HepG2 (cell line): ENCODE results near the gene HNRNPF. TPM values are rescaled to one million over a fixed set of nuclear protein-coding genes. Genes with fewer than 3 reads are reported as not detected.

Experiments
- DRAP1 ChIP-seq: IDR thresholded peaks from 2 replicates; pipeline ENCODE4 v1.6.1; 2016; ENCODE audit warnings: missing genetic modification reagents, missing compliant biosample characterization
- FOXP1 ChIP-seq, 2 experiments: fragments of 450-650 bp in 1 of 2; IDR thresholded peaks; 2 replicates each; pipeline ENCODE4 v1.6.1; 2017 to 2018; ENCODE audit warnings: antibody characterized with exemption in 1 of 2
- HMGXB4 ChIP-seq, 2 experiments: sonication (generic) in 1 of 2; formaldehyde crosslinking in 1 of 2; IDR thresholded peaks; 2 replicates each; pipeline versions ENCODE4 v1.4.0 to v1.6.1; 2018 to 2020; ENCODE audit warnings: missing genetic modification reagents in 2 of 2, borderline replicate concordance in 1 of 2, low read depth in 1 of 2, mild to moderate bottlenecking in 1 of 2, missing biosample characterization in 1 of 2
- HOXA3 ChIP-seq: sonication (generic); formaldehyde crosslinking; IDR thresholded peaks from 2 replicates; pipeline ENCODE4 v1.5.0; 2020; ENCODE audit warnings: missing genetic modification reagents
- ISL2 ChIP-seq: sonication (generic); formaldehyde crosslinking; IDR thresholded peaks from 2 replicates; pipeline ENCODE4 v1.5.0; 2020; ENCODE audit warnings: missing genetic modification reagents
- MXI1 ChIP-seq: IDR thresholded peaks from 3 replicates; pipeline ENCODE4 v1.6.1; 2012; ENCODE audit warnings: low read depth, low read length, inconsistent platforms, borderline replicate concordance
- NONO ChIP-seq, 2 experiments: fragments of 450-650 bp in 1 of 2; sonication (generic) in 1 of 2; formaldehyde crosslinking in 1 of 2; IDR thresholded peaks in 1 of 2; conservative IDR thresholded peaks in 1 of 2; 2 replicates each; pipeline versions ENCODE4 v1.6.1 to v1.8.0; 2017 to 2022; ENCODE audit warnings: mild to moderate bottlenecking in 1 of 2, missing genetic modification reagents in 1 of 2, moderate library complexity in 1 of 2
- NR3C1 ChIP-seq: sonication (generic); formaldehyde crosslinking; IDR thresholded peaks from 2 replicates; pipeline ENCODE4 v1.4.0; 2020; ENCODE audit warnings: missing genetic modification reagents
- PLRG1 ChIP-seq: fragments of 450-650 bp; conservative IDR thresholded peaks from 2 replicates; pipeline ENCODE4 v1.6.1; 2016
- RBFOX2 ChIP-seq: fragments of 200-400 bp; formaldehyde crosslinking; IDR thresholded peaks from 2 replicates; pipeline ENCODE4 v1.6.1; 2017; ENCODE audit warnings: low read depth, mild to moderate bottlenecking, low read length
- REXO4 ChIP-seq: sonication (generic); formaldehyde crosslinking; IDR thresholded peaks from 2 replicates; pipeline ENCODE4 v1.8.0; 2022; ENCODE audit warnings: missing genetic modification reagents, mild to moderate bottlenecking, borderline replicate concordance
- SNAPC5 ChIP-seq: sonication (generic); formaldehyde crosslinking; IDR thresholded peaks from 2 replicates; pipeline ENCODE4 v1.8.1; 2023; ENCODE audit warnings: mild to moderate bottlenecking, missing genetic modification reagents, borderline replicate concordance
- ZBTB39 ChIP-seq: sonication (generic); formaldehyde crosslinking; IDR thresholded peaks from 2 replicates; pipeline ENCODE4 v1.5.0; 2020; ENCODE audit warnings: missing genetic modification reagents
- ZBTB44 ChIP-seq: sonication (generic); formaldehyde crosslinking; IDR thresholded peaks from 2 replicates; pipeline ENCODE4 v1.4.0; 2020; ENCODE audit warnings: missing genetic modification reagents
- ZGPAT ChIP-seq: IDR thresholded peaks from 2 replicates; pipeline ENCODE4 v1.6.1; 2016; ENCODE audit warnings: mild to moderate bottlenecking
- ZMYM2 ChIP-seq: sonication (generic); formaldehyde crosslinking; IDR thresholded peaks from 2 replicates; pipeline ENCODE4 v1.8.0; 2022; ENCODE audit warnings: mild to moderate bottlenecking, missing genetic modification reagents
- ZNF430 ChIP-seq: sonication (generic); formaldehyde crosslinking; IDR thresholded peaks from 2 replicates; pipeline ENCODE4 v1.9.0; 2021; ENCODE audit warnings: mild to moderate bottlenecking, missing genetic modification reagents
- ZNF550 ChIP-seq: sonication (generic); formaldehyde crosslinking; IDR thresholded peaks from 2 replicates; pipeline ENCODE4 v1.4.0; 2020; ENCODE audit warnings: mild to moderate bottlenecking, missing genetic modification reagents, borderline replicate concordance
- ZNF558 ChIP-seq: sonication (generic); formaldehyde crosslinking; IDR thresholded peaks from 2 replicates; pipeline ENCODE4 v1.9.0; 2022; ENCODE audit warnings: mild to moderate bottlenecking, missing genetic modification reagents, borderline replicate concordance
- ZNF703 ChIP-seq: sonication (generic); formaldehyde crosslinking; IDR thresholded peaks from 2 replicates; pipeline ENCODE4 v1.5.1; 2020; ENCODE audit warnings: missing genetic modification reagents, mild to moderate bottlenecking, moderate library complexity, borderline replicate concordance
- polyA plus RNA-seq, 8 experiments: library from polyadenylated mRNA; depleted of rRNA in 3 of 8; stranded (reverse) in 7 of 8; unstranded in 1 of 8; fragments of >200 nt; fragmentation: Illumina TruSeq in 4 of 8; extraction: Trizol in 4 of 8; gene quantifications; 2 replicates each; pipeline versions ENCODE4 v1.2.1 to v1.2.3, GENCODE V29; 2011 to 2016; ENCODE audit warnings: low read depth in 4 of 8, missing spikeins in 1 of 8, mixed read lengths in 1 of 8; ENCODE audit not compliant: insufficient read depth in 1 of 8
- total RNA-seq, 5 experiments: library from RNA; depleted of rRNA; stranded (reverse); fragments of >200 nt; fragmentation: Illumina TruSeq; extraction: Trizol; gene quantifications; 2 replicates each; pipeline ENCODE4 v1.2.3, GENCODE V29; 2016; ENCODE audit warnings: low read depth in 1 of 5

Gene HNRNPF
- total and polyA plus RNA-seq, 2 of the 13 experiments (the other 11 are each of a cell fraction or from before 2014, with no cell fraction given): 166 to 308 TPM

GRCh38 chr10:43420369-43421200 lies 11.6 kb upstream of the HNRNPF start (continued):
- TF ChIP-seq NONO (IDR thresholded peaks at IDR 0.05) (no peak), NONO (CRISPR knock-in tag; conservative IDR thresholded peaks at IDR 0.05) (peak; percentile 75; the same call in 1 of the 2 replicates), MXI1 (peak; percentile 71; the same call in 1 of the 3 replicates), DRAP1 (peak; percentile 80), ZBTB39 (CRISPR knock-in tag) (peak; percentile 80; the same call in 1 of the 2 replicates), HOXA3 (CRISPR knock-in tag) (peak; percentile 98), PLRG1 (no peak), ISL2 (CRISPR knock-in tag) (peak; percentile 85), ZNF430 (CRISPR knock-in tag) (peak; percentile 98), SNAPC5 (CRISPR knock-in tag) (0 out of 2 replicates have a peak, but pooled peaks have one; percentile 75), ZMYM2 (CRISPR knock-in tag) (peak; percentile 91), FOXP1 (IDR thresholded peaks at IDR 0.05) (no peak), FOXP1 (CRISPR knock-in tag; IDR thresholded peaks at IDR 0.05) (peak; percentile 76), REXO4 (CRISPR knock-in tag) (peak; percentile 96; the same call in 1 of the 2 replicates), ZGPAT (peak; percentile 96), ZNF558 (CRISPR knock-in tag) (peak; percentile 98; the same call in 1 of the 2 replicates), ZNF703 (peak; percentile 99), NR3C1 (CRISPR knock-in tag) (no peak), ZBTB44 (peak; percentile 93), ZNF550 (CRISPR knock-in tag) (no peak), RBFOX2 (peak; percentile 97), HMGXB4 (CRISPR knock-in tag; IDR thresholded peaks at IDR 0.05; ENCODE audit: borderline replicate concordance in 1 of 2, low read depth in 1 of 2) (peak; percentile 67 to 78; a peak in 2 of 4 replicates)
